GM23248 (cell line): ENCODE results near the gene RALGAPB.

Source experiments
- EZH2 ChIP-seq: fragments of 200-600 bp; sonication (generic); IDR thresholded peaks from 2 replicates; pipeline ENCODE4 v1.6.1; 2018; ENCODE audit warnings: antibody characterized with exemption, mild to moderate bottlenecking; ENCODE audit not compliant: insufficient read depth, poor library complexity, severe bottlenecking
- EZH2phosphoT487 ChIP-seq: fragments of 200-600 bp; sonication (generic); IDR thresholded peaks from 2 replicates; pipeline ENCODE4 v1.6.1; 2018; ENCODE audit warnings: antibody characterized with exemption, moderate library complexity, mild to moderate bottlenecking, low read depth; ENCODE audit not compliant: insufficient read depth

- TF ChIP-seq EZH2phosphoT487 (no peak), EZH2 (no peak)
These were observed 29.3 kb downstream of the RALGAPB start for GRCh38 chr20:38501858-38502436.
